Left lung (tissue), 10 donors: Measurements from ENCODE around the gene PTTG1IP. TPM values are rescaled to one million over a fixed set of nuclear protein-coding genes. Genes with fewer than 3 reads are reported as not detected.
"Not testable (repeated sequence)": the region's sequence is repeated elsewhere in the genome, so short reads cannot be mapped to it uniquely, and the experiment has no call there.

Source experiments
- ATAC-seq: fragments of 200-7000 bp; cut with Tn5 transposase; one replicate; pipeline ENCODE4 v1.9.1; 2020; ENCODE audit warnings: moderate library complexity
- DNase-seq, 4 donors: peaks; one replicate each; pipeline ENCODE4 v3.0.0-alpha.2; 2013 to 2020
- H3K27ac ChIP-seq, 2 donors: fragments of 200-600 bp; sonication (generic) in 1 of 2; one replicate each; pipeline versions ENCODE4 v1.5.0 to v1.8.0; 2020 to 2021
- H3K27me3 ChIP-seq, 2 donors: fragments of 200-600 bp; sonication (generic) in 1 of 2; one replicate each; pipeline versions ENCODE4 v1.5.0 to v1.8.0; 2020 to 2021
- H3K36me3 ChIP-seq, 2 donors: fragments of 200-600 bp; sonication (generic) in 1 of 2; one replicate each; pipeline versions ENCODE4 v1.5.0 to v1.8.0; 2020 to 2021
- H3K4me1 ChIP-seq, 2 donors: fragments of 200-600 bp; one replicate each; pipeline ENCODE4 v1.8.0; 2021
- H3K4me3 ChIP-seq, 2 donors: fragments of 200-600 bp; sonication (generic) in 1 of 2; one replicate each; pipeline versions ENCODE4 v1.5.0 to v1.8.0; 2020 to 2021; ENCODE audit warnings: mild to moderate bottlenecking in 1 of 2
- H3K9me3 ChIP-seq, 2 donors: fragments of 200-600 bp; sonication (generic) in 1 of 2; one replicate each; pipeline versions ENCODE4 v1.5.0 to v1.8.0; 2020 to 2021
- intact Hi-C, 2 donors: fragments of 100-400 bp; cut with DNase I; formaldehyde crosslinking; loops; one replicate each; pipeline versions ENCODE4 v1.11.2 to v1.14.2; 2022
- polyA plus RNA-seq, 6 donors: library from polyadenylated mRNA; unstranded; fragments of 120-200 nt; gene quantifications; one replicate each; pipeline ENCODE4 v1.2.1, GENCODE V29; 2013; ENCODE audit not compliant: insufficient read length in 6 of 6
- total RNA-seq, 2 donors: library from RNA; stranded (reverse); fragmentation: NEBNext Ultra II Directional; extraction: Animal tissue kit (Norgen Biotek cat#: 25700); gene quantifications; one replicate each; pipeline ENCODE4 v1.2.1, GENCODE V29; 2021
- TF ChIP-seq, protein P1 (sequence below), 2 donors: fragments of 200-600 bp; sonication (generic) in 1 of 2; IDR thresholded peaks; one replicate each; pipeline versions ENCODE4 v1.5.0 to v1.8.0; 2021; ENCODE audit warnings: antibody characterized with exemption in 2 of 2
- donor health status: DM: no; HTN: yes; CAD: no.
- donor health status: DM: no; HTN: no; CAD: no.

Gene PTTG1IP
- total and polyA plus RNA-seq, 8 donors = 195 to 263 (median 217) TPM

DNA sequence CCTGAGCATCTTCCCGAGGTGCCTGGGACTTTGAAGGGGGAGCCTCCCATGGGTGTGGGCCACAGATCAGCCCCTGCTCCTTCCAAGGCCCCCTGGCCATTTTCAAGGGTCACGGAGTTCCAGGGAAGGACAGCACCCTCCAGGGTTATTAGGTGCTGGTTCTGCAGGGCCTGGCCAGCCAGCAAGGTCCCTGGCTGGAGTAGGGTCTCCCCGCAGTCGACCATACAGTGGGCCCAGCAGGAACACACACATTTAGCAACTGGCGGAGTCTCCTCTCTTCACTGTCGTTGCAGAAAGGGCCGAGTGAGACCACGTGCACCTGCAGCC is 37.9 kb downstream of the PTTG1IP start:
- TF ChIP-seq, protein P1, sequence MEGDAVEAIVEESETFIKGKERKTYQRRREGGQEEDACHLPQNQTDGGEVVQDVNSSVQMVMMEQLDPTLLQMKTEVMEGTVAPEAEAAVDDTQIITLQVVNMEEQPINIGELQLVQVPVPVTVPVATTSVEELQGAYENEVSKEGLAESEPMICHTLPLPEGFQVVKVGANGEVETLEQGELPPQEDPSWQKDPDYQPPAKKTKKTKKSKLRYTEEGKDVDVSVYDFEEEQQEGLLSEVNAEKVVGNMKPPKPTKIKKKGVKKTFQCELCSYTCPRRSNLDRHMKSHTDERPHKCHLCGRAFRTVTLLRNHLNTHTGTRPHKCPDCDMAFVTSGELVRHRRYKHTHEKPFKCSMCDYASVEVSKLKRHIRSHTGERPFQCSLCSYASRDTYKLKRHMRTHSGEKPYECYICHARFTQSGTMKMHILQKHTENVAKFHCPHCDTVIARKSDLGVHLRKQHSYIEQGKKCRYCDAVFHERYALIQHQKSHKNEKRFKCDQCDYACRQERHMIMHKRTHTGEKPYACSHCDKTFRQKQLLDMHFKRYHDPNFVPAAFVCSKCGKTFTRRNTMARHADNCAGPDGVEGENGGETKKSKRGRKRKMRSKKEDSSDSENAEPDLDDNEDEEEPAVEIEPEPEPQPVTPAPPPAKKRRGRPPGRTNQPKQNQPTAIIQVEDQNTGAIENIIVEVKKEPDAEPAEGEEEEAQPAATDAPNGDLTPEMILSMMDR (IDR thresholded peaks at IDR 0.05) = no peak
- Histone ChIP-seq H3K36me3 (no peaks in the 10 kb centered on the region), H3K27me3 (peaks cover 0 to 5% of the 10 kb centered on the region in 2 donors), H3K4me1 (no peaks in the 10 kb centered on the region), H3K27ac (no peak overlapping the region), H3K4me3 (no peak overlapping the region), H3K9me3 (no peaks in the 10 kb centered on the region)
- ATAC-seq (no peak), DNase-seq (peak in 1 of 4 donors; percentile 10)
- intact Hi-C loops = no loop called here

DNA sequence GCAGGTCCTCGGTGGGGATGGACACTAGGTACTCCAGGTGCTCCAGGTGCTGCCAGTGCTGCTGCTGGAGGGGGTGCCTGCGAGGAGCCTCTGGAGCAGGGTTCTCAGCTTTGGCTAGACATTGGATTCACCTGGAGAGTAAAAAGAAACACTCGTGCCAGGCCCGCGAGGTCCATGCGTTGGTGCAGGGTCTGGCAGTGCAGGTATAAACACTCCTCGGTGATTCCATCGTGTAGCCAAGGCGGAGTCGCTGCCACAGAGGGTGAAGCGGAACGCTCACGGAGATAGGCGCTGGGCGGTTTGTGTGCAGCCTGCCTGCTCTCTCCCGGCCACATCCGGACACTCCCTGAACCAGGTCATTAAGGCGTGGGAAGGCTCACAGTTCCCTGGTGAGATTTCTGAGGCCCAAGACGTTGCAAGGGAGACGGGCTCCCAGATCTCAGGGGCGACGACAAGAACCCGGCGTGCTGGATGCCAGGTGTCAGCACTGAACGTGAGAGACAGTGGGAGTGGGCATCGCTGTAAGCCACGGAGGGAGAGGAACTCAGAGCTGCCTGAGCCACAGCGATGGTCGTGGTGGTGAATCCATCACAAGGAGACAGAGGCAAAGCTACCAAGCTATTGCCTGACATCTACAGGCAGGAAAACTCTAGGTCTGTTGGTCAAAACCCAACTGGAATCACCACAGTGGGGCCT is 38.4 kb downstream of the PTTG1IP start:
- Histone ChIP-seq H3K27ac (no peak overlapping the region), H3K4me1 (no peaks in the 10 kb centered on the region), H3K36me3 (no peaks in the 10 kb centered on the region), H3K9me3 (no peaks in the 10 kb centered on the region), H3K4me3 (no peak overlapping the region), H3K27me3 (peaks cover 0 to 5% of the 10 kb centered on the region in 2 donors)
- intact Hi-C loops = no loop called here
- ATAC-seq (no peak), DNase-seq (peak in 1 of 4 donors; percentile 18)
- TF ChIP-seq, protein P1 (IDR thresholded peaks at IDR 0.05) = no peak

- ATAC-seq = no peak
- TF ChIP-seq, protein P1 (IDR thresholded peaks at IDR 0.05) = no peak
- Histone ChIP-seq H3K36me3 (no peaks in the 10 kb centered on the region), H3K27ac (no peak overlapping the region), H3K4me1 (no peaks in the 10 kb centered on the region), H3K27me3 (peaks cover 0 to 5% of the 10 kb centered on the region in 2 donors), H3K4me3 (no peak overlapping the region), H3K9me3 (no peaks in the 10 kb centered on the region)
- DNase-seq = peak in 1 of 4 donors; percentile 14
- intact Hi-C loops = no loop called here
Observed at GRCh38 chr21:44834231-44834950, 39.1 kb downstream of the PTTG1IP start.

GRCh38 chr21:44833663-44834062 is 39.8 kb downstream of the PTTG1IP start:
- intact Hi-C loops = no loop called here
- ATAC-seq (no peak), DNase-seq (no peak)

GRCh38 chr21:44832516-44833255 is 40.8 kb downstream of the PTTG1IP start:
- H3K4me3 ChIP-seq, H3K36me3 ChIP-seq, H3K4me1 ChIP-seq, H3K27ac ChIP-seq, H3K27me3 ChIP-seq, intact Hi-C loops, ATAC-seq: not testable (repeated sequence)
- peak in 1 of 4 donors; percentile 7 for DNase-seq
- peaks cover 0 to 13% of the 10 kb centered on the region in 2 donors for H3K9me3 ChIP-seq

More at GRCh38 chr21:44833663-44834062, 39.8 kb downstream of the PTTG1IP start:
- no peaks in the 10 kb centered on the region for H3K36me3 ChIP-seq
- H3K4me3 ChIP-seq = no peak overlapping the region
- H3K4me1 ChIP-seq = no peaks in the 10 kb centered on the region
- peaks cover 0 to 3% of the 10 kb centered on the region in 2 donors for H3K9me3 ChIP-seq
- no peak overlapping the region for H3K27ac ChIP-seq
- TF ChIP-seq, protein P1 (IDR thresholded peaks at IDR 0.05) = no peak
- peaks cover 0 to 5% of the 10 kb centered on the region in 2 donors for H3K27me3 ChIP-seq
